Activated CD4-positive, alpha-beta T cell treated with anti-CD3 and anti-CD28 coated beads, Interleukin-2, amount 50 U/mL, for 4 hours (primary cell): ENCODE measurements around the gene UGT3A2.

Experiments
- DNase-seq, 2 experiments: peaks; one replicate each; pipeline ENCODE4 v3.0.0-alpha.2; 2020

UGT3A2 gene

GRCh38 chr5:36066540-36067210 is at the start of gene UGT3A2:
UGT3A2 (minus strand) TSS chr5:36066882; CDS start chr5:36066789, 93 bp downstream.
- no peak for DNase-seq

DNA sequence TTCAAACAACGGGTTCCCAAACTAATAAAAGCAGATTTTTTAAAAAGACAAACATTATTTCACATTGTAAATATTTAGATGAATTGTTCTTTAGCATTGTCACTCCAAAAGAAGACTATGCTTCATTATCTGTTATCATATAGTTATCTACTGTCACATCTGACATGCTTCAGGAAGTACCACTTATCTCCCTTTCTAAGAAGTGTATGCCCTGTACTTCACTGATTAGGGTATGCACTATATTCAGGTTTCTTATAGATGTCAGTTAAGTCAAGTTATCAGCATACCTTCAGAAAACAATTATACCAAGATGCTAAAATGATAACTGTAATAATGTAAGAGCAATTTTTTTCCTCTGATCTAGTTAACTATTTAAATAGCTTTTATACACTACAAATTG is 44.6 kb upstream of the UGT3A2 start:
- no peak for DNase-seq

GRCh38 chr5:36108758-36109460 is 42.2 kb upstream of the UGT3A2 start:
- DNase-seq, result no peak

- DNase-seq, result no peak
Measured at GRCh38 chr5:36105819-36106218, 39.1 kb upstream of the UGT3A2 start.

DNA sequence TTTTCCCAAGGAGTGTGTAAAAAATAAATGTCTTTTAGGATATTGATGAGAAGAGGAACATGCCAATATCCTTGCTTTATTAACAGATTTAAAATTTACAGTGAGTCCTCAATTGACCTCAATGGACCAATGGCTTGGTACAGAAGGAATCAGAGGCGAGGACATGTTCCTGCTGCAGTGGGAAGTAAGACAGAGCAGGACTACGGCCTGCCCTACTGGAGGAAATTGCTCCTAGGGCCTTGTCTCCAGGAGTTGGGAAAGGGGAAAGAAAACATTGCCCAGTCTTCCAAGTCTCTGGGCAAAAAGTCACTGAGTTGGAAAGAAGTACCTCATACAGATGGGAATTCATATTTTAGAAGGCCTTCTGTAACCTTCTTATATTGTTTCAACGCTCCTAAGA is 33.1 kb upstream of the UGT3A2 start:
- DNase-seq, result no peak

DNA sequence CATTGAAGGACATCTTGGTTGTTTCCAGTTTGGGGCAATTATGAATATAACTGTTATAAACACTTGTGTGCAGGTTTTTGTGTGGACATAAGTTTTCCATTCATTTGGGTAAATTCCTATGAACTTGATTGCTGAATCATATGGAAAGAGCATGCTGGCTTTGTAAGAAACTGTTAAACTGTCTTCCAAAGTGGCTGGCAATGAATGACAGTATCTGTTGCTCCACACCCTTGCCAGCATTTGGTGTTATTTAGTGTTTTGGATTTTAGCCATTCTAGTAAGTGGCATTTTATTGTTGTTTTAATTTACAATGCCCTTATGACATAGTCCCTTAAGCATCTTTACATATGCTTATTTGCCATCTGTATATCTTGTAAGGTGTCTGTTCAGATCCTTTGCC is 29.8 kb upstream of the UGT3A2 start:
- no peak for DNase-seq

DNA sequence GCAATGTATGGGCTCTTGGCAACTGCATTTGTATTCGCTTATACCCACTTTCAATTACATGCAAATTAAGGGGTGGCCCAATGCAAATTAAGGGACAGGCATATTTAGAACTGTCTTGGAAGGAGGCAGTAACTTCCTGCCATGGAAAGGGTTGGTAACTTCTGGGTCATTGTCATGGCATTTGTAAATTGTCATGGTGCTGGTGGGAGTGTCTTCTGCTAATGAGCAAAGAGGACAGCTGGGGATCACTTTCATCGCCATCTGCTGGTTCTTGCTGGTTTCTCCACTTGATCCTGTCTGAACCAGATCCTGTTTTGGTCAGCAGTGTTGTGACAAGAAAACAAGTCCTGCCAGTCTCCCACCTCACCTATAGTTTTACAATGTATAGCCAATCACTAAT is 23.3 kb upstream of the UGT3A2 start:
- DNase-seq, result no peak

GRCh38 chr5:36079200-36079781 is 12.6 kb upstream of the UGT3A2 start:
- DNase-seq, result no peak

- DNase-seq, result no peak
Measured at GRCh38 chr5:36078430-36078829, 11.7 kb upstream of the UGT3A2 start.

DNA sequence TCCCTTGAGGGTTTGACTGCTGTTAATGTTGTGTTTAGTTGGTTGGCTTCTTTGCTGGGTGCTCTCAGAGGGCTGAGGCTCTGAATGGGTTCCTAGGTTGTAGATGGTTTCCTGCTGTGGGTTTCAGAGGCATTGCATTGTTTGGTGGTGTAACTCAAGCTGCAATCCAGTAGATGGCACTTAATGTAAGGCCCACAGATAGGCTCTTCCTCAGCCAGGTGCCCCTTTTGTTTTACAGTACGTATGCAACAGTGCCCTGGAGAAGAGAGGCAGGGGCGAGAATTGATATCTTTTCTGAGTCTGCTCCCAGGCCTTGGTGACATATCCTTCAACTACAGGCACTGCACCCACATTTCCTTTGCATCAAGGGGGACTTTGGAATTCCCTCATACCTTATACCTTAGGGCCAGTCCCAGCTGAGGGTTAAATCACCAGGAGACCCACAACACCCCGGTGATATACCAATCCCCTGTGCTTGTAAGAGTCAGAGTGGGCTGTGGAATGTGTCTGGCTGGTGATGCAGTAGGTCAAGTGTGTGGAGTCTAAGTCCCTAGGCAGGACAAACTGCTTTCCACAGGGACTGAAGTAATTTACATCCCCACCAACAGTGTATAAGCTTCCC is 7.0 kb upstream of the UGT3A2 start:
- DNase-seq, result no peak

DNA sequence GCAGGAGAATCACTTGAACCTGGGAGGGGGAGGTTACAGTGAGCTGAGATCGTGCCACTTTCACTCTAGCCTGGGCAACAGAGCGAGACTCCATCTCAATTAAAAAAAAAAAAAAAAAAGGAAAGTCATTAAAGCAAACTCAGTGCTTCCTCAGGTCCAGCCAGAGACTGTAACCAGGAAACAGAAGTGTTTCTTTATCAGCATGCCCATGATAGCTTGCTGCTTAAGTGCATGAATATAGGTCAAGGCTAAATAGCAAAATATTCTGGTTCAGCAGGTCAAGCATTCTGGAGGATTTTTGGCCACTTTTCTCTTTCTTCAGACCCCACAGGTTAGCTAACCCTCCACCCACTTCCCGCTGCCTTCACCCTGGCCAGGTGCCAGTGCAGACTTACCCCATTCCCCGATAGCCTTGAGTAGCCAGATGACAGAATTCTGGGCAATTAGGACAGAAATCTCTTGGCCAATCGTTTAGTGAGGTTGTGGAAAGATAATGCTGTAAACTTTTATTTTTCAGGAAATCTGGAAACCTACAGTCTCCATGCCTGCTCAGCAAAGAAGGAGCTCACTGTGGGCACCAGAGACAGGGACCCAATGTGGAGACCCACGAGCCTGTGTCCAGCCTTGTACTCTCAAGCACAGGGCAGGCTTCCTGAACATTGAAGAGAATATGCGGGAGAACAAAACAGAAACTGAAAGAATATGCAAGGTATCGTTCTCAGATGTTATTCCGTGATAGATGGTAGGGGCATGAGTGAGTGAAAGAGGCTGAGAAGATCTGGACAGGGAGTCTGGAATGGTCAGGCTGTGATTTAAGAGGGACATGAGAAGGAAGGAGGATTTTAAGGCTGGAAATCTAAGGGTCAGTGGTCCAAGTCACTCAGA is 4.2 kb upstream of the UGT3A2 start:
- DNase-seq, result no peak

DNA sequence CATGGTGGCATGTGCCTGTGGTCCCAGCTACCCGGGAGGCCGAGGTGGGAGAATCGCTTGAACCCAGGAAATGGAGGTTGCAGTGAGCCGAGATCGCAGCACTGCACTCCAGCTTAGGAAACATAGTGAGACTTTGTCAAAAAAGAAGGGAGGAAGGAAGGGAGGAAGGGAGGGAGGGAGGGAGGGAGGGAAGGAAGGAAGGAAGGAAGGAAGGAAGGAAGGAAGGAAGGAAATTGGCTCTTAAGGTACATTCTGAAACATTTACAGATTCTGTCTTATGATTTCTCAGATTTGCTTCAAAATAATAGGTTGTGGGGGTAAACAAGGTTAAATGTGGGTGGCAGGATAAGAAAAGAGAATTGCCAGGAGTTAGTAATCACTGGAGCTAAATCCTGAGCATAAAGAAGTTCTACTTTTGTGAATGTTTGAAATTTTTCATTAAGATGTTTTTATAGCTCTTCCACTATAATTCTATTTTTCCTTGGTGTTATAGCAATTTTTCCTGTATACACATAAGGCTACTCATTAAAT is 2.1 kb upstream of the UGT3A2 start:
- no peak for DNase-seq

GRCh38 chr5:36066001-36066539 is 612 bp downstream of the UGT3A2 start:
- no peak for DNase-seq

GRCh38 chr5:36060420-36060887 is 6.2 kb downstream of the UGT3A2 start:
- DNase-seq, result no peak

DNA sequence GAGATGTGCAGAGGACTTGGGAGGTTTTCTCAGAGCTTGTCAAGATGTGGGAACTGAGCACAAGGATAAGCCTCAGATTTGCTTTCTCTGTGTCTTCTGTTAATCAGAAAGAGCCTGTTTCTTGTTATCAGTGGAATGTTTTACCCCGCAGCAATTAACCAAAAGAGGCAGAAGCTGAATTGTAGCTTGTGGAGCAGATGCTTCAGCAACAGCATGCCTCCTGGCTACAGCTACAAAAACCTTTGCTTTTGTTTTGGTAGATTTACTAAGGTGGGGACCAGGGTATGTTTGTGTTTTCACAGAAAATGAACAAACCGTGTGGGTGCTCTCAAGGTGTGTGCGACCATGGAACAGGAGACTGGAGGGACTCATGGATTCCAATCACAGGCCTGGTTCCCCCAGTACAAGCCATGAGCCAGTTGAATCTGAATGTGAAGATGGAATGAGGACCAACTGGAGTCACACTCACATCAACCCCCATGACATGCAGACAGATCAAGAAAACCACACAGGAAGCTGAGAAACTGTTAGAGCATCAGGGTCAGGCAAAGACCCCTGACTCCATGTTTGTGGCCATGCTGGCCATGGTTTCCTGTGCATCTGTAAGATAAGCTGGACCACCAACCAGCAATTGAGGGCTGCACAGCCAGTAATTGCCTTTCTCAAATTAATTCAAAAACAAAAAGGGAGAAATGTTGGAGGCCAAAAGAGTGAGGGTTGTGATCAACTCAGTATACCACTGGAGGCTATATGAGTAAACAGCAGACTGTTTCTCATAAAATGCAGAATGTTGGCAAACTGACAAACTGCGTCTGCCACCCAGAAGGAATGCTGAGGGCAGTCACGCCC is 6.9 kb downstream of the UGT3A2 start:
- DNase-seq, result no peak

GRCh38 chr5:36058776-36059175 is 7.9 kb downstream of the UGT3A2 start:
- no peak for DNase-seq

GRCh38 chr5:36057386-36057785 is 9.3 kb downstream of the UGT3A2 start:
- DNase-seq, result no peak

- DNase-seq, result no peak
Measured at GRCh38 chr5:36056422-36056821, 10.3 kb downstream of the UGT3A2 start.

GRCh38 chr5:36055984-36056383 is 10.7 kb downstream of the UGT3A2 start:
- DNase-seq, result no peak

- no peak for DNase-seq
Measured at GRCh38 chr5:36054647-36055046, 12.0 kb downstream of the UGT3A2 start.

DNA sequence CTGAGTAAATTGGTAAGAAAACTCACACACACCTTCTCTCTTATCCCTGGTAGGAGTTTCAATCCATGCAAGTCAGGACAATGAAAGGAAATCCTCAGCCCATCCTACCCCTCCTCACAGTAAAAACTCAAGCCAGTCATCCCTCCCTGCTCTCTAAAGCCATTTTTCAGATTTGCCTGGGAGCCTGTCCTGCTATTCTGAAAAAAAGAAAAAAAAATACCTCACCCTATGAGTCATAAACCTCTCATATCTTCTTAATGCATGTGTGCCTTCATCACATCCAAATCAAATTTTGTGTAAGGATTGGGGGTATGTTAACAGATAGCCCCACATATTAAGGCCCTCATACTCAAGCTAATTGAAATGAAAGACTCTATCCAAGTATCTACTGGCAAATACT is 14.1 kb downstream of the UGT3A2 start:
- DNase-seq, result no peak
